Left ventricle myocardium inferior (tissue), 1 donor: ENCODE measurements around the gene HEXIM1. TPM values are rescaled to one million over a fixed set of nuclear protein-coding genes. Genes with fewer than 3 reads are reported as not detected.

Experiments
- DNase-seq: peaks from one replicate; pipeline ENCODE4 v3.0.0-alpha.2; 2020
- H3K27ac ChIP-seq: fragments of 200-600 bp; replicated peaks from 2 replicates; pipeline ENCODE4 v1.8.0; 2021
- H3K27me3 ChIP-seq: fragments of 200-600 bp; 2 replicates; pipeline ENCODE4 v1.8.0; 2021; ENCODE audit warnings: low read depth
- H3K36me3 ChIP-seq: fragments of 200-600 bp; 2 replicates; pipeline ENCODE4 v1.8.0; 2021
- H3K4me1 ChIP-seq: fragments of 200-600 bp; 2 replicates; pipeline ENCODE4 v1.8.0; 2021
- H3K4me3 ChIP-seq: fragments of 200-600 bp; 2 replicates; pipeline ENCODE4 v1.8.0; 2021; ENCODE audit warnings: mild to moderate bottlenecking, moderate library complexity
- H3K9me3 ChIP-seq: fragments of 200-600 bp; replicated peaks from 2 replicates; pipeline ENCODE4 v1.8.0; 2021
- CTCF ChIP-seq: fragments of 200-600 bp; IDR thresholded peaks from 2 replicates; pipeline ENCODE4 v1.8.0; 2021; ENCODE audit warnings: antibody characterized with exemption, mild to moderate bottlenecking, borderline replicate concordance
- intact Hi-C: fragments of 100-400 bp; cut with micrococcal nuclease; formaldehyde crosslinking; loops from one replicate; pipeline ENCODE4 v1.11.0; 2022
- total RNA-seq: library from RNA; stranded (reverse); fragmentation: NEBNext Ultra II Directional; extraction: Animal tissue kit (Norgen Biotek cat#: 25700); gene quantifications from one replicate; pipeline ENCODE4 v1.2.1, GENCODE V29; 2021
- donor health status: DM: no; HTN: yes; CAD: no; lungs with severe emphysema.

Gene HEXIM1
- total RNA-seq, 1 donor from 2014 or later: 28.8 TPM

- Histone ChIP-seq H3K36me3 (no peaks in the 10 kb centered on the region), H3K4me1 (peaks cover 83% of the 10 kb centered on the region), H3K27me3 (no peaks in the 10 kb centered on the region), H3K9me3 (no peaks in the 10 kb centered on the region), H3K27ac (peak overlapping the region; percentile 49), H3K4me3 (no peak overlapping the region)
- DNase-seq: no peak
- intact Hi-C loops: no loop called here
- TF ChIP-seq CTCF: no peak
Observed at GRCh38 chr17:45155483-45155882, 7.2 kb downstream of the HEXIM1 start.

- Histone ChIP-seq H3K27me3 (no peaks in the 10 kb centered on the region), H3K4me1 (peaks cover 83% of the 10 kb centered on the region), H3K4me3 (no peak overlapping the region), H3K27ac (peak overlapping the region; percentile 49), H3K9me3 (no peaks in the 10 kb centered on the region), H3K36me3 (no peaks in the 10 kb centered on the region)
- DNase-seq: no peak
- TF ChIP-seq CTCF: no peak
- intact Hi-C loops: no loop called here
Observed at GRCh38 chr17:45156242-45156641, 8.0 kb downstream of the HEXIM1 start.

- no peaks in the 10 kb centered on the region for H3K36me3 ChIP-seq
- TF ChIP-seq CTCF: peak; percentile 50
- peak overlapping the region; percentile 100 for H3K27ac ChIP-seq
- DNase-seq: peak; percentile 74
- no peaks in the 10 kb centered on the region for H3K9me3 ChIP-seq
- peaks cover 65% of the 10 kb centered on the region for H3K4me1 ChIP-seq
- intact Hi-C loops: no loop called here
- peak overlapping the region; percentile 89 for H3K4me3 ChIP-seq
- no peaks in the 10 kb centered on the region for H3K27me3 ChIP-seq
Observed at GRCh38 chr17:45160447-45161287, 12.4 kb downstream of the HEXIM1 start.

- Histone ChIP-seq H3K9me3 (no peaks in the 10 kb centered on the region), H3K4me3 (peak within 1 kb of the TSS; percentile 89), H3K27me3 (no peaks in the 10 kb centered on the region), H3K36me3 (no peaks in the 10 kb centered on the region), H3K27ac (peak within 1 kb of the TSS; percentile 100), H3K4me1 (peaks cover 59% of the 10 kb centered on the region)
- peak; percentile 98 for DNase-seq
- no peak for TF ChIP-seq CTCF
- intact Hi-C loops: no loop called here
Observed at GRCh38 chr17:45161288-45162024, 13.2 kb downstream of the HEXIM1 start, which contains the start of gene HEXIM2. Gene HEXIM2, plus strand, starts transcription at chr17:45161875. Its CDS starts 919 bp downstream, at chr17:45162794.

GRCh38 chr17:45162025-45162687 is 13.9 kb downstream of the HEXIM1 start:
- DNase-seq: no peak
- peak overlapping the region; percentile 89 for H3K4me3 ChIP-seq
- intact Hi-C loops: no loop called here
- H3K4me1 ChIP-seq: peaks cover 52% of the 10 kb centered on the region
- no peak for TF ChIP-seq CTCF
- H3K27ac ChIP-seq: peak overlapping the region; percentile 100
- H3K9me3 ChIP-seq: no peaks in the 10 kb centered on the region
- H3K36me3 ChIP-seq: no peaks in the 10 kb centered on the region
- H3K27me3 ChIP-seq: no peaks in the 10 kb centered on the region
